CD4-positive, alpha-beta T cell treated with Interleukin-6 at 100 ng/mL for 8 hours (primary cell): ENCODE measurements around the gene ACTL10.
"Not testable (repeated sequence)": the region's sequence is repeated elsewhere in the genome, so short reads cannot be mapped to it uniquely, and the experiment has no call there.

ENCODE experiments used
- DNase-seq: peaks from one replicate; pipeline ENCODE4 v3.0.0-alpha.2; 2020; ENCODE audit warnings: mixed read lengths, low spot score

Gene ACTL10

DNA sequence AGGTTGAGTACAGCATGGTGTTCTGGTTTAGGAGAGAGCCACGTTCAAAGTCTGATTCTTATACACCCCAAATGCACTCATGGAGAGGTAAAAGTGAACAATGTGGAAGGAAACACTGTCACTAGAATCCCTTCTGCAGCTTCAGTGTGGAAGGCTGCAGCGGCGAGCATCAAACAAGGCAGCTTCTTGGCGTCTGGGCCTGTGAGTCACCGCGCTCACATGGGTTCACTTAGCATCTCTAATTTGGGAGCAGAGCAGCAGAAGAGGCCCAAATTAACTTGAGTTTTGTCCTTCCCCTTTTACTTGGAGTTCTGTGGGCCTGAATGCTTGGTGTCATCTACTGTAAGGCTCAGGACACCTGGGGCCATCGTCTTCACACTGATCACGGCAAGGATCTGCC lies 30.4 kb downstream of the ACTL10 start:
- no peak for DNase-seq

DNA sequence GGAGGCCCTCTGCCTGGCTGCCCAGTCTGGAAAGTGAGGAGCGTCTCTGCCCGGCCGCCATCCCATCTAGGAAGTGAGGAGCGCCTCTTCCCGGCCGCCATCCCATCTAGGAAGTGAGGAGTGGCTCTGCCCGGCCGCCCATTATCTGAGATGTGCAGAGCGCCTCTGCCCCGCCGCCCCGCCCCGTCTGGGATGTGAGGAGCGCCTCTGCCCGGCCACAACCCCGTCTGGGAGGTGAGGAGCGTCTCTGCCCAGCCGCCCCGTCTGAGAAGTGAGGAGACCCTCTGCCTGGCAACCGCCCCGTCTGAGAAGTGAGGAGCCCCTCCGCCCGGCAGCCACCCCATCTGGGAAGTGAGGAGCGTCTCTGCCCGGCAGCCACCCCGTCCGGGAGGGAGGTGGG lies 32.2 kb downstream of the ACTL10 start:
- not testable (repeated sequence) for DNase-seq

DNA sequence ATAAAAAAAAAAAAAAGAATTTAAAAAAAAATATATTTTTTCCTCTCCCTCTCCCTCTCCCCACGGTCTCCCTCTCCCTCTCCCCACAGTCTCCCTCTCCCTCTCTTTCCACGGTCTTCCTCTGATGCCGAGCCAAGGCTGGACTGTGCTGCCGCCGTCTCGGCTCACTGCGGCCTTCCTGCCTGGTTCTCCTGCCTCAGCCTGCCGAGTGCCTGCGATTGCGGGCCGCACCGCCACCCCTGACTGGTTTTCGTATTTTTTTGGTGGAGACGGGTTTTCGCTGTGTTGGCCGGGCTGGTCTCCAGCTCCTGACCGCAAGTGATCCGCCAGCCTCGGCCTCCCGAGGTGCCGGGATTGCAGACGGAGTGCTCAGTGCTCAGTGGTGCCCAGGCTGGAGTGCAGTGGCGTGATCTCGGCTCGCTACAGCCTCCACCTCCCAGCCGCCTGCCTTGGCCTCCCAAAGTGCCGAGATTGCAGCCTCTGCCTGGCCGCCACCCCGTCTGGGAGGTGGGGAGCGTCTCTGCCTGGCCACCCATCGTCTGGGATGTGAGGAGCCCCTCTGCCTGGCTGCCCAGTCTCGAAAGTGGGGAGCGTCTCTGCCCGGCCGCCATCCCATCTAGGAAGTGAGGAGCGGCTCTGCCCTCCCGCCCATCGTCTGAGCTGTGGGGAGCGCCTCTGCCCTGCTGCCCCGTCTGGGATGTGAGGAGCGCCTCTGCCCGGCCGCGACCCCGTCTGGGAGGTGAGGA lies 34.1 kb downstream of the ACTL10 start:
- DNase-seq = not testable (repeated sequence)

DNA sequence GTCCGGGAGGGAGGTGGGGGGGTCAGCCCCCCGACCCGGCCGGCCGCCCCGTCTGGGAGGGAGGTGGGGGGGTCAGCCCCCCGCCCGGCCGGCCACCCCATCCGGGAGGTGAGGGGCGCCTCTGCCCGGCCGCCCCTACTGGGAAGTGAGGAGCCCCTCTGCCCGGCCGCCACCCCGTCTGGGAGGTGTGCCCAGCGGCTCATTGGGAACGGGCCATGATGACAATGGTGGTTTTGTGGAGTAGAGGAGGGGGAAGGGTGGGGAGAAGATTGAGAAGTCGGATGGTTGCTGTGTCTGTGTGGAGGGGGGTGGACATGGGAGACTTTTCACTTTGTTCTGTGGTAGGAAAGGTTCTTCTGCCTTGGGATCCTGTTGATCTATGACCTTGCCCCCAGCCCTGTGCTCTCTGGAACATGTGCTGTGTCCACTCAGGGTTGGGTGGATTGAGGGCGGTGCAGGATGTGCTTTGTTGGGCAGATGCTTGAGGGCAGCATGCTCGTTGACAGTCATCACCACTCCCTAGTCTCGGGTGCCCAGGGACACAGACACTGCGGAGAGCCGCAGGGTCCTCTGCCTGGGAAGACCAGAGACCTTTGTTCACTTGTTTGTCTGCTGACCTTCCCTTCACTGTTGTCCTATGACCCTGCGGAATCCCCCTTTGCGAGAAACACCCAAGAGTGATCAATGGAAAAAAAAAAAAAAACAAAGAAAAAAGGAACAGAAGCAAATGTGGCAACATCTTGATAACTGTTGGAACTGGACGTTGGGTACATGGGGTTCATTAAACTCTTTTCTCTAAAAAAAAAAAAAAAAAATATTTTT lies 35.1 kb downstream of the ACTL10 start:
- DNase-seq = no peak

DNA sequence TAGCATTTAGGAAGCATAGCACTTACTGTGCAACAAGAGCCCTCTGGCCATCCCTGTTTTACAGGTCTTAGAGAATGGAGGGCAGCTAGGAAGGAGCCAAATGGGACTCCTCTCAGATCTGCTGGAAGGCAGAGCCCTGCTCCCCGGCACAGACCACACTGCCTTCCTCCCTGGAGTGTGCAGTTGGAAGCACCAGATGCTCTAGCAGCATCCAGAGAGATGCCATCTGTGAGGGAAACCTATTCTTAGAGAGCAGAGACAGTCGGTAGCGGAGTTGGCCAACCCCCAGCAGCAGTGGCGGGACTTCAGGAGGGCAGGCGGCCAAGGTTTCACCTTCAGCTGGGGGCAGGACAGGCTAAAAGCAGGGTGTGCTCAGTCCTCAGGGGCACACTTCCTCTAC lies 36.1 kb downstream of the ACTL10 start:
- no peak for DNase-seq

DNA sequence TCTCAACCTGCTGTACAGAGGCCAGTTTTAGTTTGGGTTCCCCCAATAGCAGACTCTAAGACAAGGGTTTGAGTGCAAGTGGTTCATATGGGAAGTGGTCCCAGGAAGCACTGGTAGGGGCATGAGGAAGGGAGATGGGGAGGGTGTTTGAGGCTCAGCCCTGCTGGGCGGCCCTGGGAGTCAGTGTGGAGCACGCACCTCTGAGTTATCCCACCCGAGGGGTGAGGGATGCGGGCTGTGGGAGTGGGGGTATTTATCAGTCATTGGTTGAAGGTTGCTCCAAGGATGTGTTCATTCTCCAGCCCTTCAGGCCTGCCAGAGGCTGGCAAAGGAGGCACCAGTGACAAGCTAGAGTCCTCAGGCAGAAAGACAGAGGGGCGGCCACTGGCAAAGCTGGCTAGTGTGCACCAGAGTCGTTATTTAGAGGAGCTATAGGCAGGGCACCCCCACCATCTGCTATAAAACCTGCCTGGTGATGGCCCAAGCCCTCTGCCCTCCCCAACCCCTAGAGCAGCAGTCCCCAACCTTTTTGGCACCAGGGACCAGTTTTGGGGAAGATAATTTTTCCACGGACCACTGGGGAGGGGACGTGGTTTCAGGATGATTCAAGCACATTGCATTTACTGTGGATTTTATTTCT lies 36.9 kb downstream of the ACTL10 start:
- no peak for DNase-seq

DNA sequence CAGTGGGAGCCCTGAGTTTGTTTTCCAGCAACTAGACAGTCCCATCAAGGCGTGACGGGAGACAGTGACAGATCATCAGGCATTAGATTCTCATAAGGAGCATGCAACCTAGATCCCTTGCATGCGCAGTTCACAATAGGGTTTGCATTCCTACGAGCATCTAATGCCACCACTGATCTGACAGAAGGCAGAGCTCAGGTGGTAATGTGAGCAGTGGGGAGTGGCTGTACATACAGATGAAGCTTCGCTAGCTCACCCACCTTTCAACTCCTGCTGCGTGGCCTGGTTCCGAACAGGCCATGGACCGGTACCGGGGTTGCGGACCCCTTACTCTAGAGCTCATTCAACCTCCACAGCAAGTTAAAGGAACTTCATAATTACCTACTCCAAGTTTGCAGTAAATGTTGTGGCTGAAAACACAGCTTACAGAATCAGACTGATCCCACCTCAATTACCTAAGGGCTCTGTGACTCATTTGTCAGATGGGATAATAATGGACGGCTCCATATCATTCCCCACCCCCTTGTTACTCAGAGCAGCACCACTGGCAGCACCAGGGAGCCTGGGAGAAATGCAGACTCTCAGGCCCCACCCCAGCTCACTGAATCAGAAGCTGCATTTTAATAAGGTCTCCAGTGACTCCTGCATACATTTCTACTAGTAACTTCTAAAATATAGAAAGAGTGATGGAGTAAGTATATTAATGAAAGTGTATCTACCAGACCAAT lies 37.6 kb downstream of the ACTL10 start:
- DNase-seq = no peak

DNA sequence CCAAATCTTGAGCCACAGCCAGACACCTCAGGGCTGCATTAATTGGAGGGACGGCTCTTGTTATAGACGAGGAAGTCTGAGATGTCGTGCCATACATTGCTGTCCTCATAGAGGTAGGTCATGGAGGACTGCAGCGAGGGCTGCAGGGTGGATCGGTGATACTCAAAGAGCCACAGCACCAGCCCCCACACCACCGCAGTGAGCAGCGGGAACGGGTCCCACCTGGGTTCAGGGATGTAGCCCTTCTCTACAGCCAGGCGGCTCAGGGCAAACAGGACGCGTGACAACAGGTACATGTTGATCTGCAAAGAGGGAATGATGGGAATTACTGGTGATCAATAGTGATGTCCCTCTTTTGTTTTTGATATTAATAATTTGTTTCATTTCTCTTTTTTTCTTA lies 40.9 kb downstream of the ACTL10 start:
- DNase-seq = no peak

DNA sequence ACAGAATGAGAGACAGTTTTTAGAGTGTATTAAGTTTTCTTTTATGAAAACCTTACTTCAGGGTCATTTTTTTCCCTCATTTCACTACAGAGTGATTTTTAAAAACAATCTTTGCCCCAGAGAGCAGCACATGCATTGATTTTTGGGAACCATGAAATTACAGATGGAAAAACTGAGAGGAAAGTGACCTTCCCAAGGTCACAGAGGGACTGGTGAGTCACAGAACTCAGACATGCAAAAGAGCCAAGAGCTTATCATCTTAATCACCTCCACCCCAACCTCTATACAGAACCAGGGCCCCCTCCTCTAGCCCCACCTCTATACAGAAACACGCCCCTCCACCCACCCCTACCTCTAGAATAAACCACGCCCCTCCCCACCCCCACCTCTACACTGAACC lies 42.7 kb downstream of the ACTL10 start:
- DNase-seq = no peak

DNA sequence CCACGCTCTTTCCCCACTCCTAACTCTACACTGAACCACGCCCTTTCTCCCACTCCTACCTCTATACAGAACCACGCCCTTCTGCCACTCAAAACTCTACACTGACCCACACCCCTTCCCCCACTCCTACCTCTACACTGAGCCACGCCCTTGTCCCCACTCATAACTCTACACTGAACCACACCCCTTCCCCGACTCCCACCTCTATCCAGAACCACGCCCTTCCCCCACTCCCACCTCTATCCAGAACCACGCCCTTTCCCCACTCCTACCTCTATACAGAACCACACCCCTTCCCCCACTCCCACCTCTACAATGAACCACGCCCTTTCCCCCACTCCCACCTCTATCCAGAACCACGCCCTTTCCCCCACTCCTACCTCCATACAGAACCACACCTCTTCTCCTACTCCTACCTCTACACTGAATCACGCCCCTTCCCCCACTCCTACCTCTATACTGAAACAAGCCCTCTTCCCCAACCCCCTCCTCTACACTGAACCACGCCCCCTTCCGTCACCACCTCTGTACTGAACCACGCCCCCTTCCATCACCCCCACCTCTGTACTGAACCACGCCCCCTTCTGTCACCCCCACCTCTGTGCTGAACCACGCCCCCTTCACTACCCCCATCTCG lies 43.3 kb downstream of the ACTL10 start:
- no peak for DNase-seq

DNA sequence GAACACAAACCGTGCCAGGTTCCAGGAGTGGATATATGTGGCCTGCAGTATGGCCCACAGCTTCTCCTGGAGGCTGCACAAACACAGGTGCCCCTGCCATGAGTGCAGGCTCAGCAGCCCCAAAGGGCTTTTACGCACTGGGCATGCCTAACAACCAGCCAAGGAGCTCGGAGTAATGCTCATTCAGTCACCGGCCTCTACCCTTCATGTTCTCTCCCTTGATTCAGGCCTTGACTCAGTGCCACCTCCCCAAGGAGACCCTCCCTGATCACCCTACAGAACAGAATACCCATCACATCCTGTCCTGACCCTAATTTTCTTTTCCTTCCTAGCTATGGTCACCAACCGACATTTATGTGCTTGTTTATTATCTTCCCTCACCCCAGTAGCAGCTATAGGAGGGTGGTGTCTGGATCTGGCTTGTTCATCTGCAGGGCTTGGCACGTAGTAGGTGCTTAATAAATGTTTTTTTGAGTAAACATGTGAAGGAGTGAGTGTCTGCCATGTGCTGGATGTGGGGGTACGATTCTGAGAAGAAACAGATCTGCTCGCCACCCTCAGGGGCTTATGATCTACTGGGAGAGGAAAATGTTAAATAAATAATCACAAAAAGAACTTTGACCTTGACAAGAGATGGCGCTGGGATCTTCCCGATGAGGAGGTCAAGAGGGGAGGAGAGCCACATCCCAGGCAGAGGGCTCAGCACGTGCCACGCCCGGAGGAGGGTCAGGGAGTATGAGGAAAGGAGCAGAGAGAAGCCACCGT lies 44.1 kb downstream of the ACTL10 start:
- DNase-seq = no peak

DNA sequence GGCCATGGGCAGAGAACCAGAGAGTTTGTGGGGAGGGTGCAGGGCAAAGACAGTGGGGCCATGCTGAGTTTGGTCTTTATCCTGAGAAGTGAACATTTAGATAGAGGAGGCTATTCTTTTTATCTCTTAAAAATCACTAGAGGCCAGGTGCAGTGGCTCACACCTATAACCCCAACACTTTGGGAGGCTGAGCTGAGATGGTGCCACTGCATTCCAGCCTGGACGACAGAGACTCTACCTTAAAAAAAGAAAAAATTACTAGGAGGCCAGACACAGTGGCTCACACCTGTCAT lies 44.6 kb downstream of the ACTL10 start:
- no peak for DNase-seq

DNA sequence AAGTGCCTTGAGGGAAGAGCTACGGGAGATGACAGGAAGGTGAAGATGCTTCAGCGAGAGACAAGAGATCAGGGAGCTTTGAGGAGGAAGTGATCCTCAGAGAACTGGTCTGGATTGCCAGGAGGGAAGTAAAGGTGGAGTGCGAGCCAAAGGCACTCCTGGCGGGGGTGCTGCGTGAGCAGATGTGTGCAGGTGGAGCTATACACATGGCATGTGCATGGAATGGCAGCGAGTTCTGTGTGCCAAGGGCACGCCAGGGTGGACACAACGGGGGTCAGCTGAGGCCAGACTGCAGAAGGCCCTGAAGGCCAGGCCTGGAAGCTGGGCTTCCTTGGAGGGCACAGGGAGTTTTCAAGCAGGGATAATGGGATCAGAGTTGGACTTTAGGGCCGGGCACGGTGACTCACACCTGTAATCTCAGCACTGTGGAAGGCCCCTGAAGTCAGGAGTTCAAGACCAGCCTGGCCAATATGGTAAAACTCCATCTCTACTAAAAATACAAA lies 47.2 kb downstream of the ACTL10 start:
- no peak for DNase-seq

DNA sequence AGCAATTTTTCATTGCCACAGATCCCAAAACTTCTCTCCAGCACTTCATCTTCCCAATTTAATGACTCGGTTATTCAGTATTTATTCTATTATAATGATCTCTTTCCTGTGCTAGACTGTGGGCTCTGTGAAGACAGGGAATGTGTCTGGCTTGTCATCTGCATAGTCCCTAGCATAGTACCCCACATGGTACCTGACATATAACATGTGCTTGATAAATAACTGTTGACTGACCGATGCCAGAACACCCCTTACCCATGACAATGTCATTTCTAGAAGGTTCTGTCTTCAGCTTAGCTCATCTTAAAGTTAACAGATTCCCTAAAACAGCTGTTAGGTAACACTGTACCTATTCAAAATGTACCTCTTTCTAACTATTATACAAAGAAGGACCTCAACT lies 49.8 kb downstream of the ACTL10 start:
- DNase-seq = no peak
